Prostate gland (tissue), 2 donors: ENCODE results near the gene ACY1.

Experiments used
- CTCF ChIP-seq, 4 experiments: fragments of 200-600 bp in 2 of 4; fragments of 450-650 bp in 2 of 4; sonication (generic) in 2 of 4; IDR thresholded peaks; 1 replicate in 3 of 4; 2 replicates in 1 of 4; pipeline ENCODE4 v1.5.1; 2016 to 2019; ENCODE audit warnings: antibody characterized with exemption in 4 of 4, mild to moderate bottlenecking in 2 of 4, moderate library complexity in 2 of 4
- POLR2A ChIP-seq: fragments of 450-650 bp; IDR thresholded peaks from one replicate; pipeline ENCODE4 v1.6.1; 2016; ENCODE audit warnings: antibody characterized with exemption, mild to moderate bottlenecking
- POLR2AphosphoS5 ChIP-seq: sonication (generic); formaldehyde crosslinking; IDR thresholded peaks from one replicate; pipeline ENCODE4 v1.6.1; 2017; ENCODE audit warnings: antibody characterized with exemption

- TF ChIP-seq CTCF (IDR thresholded peaks at IDR 0.05) (no peak), POLR2AphosphoS5 (no peak), POLR2A (no peak)
Observed at GRCh38 chr3:52023101-52023770, 39.9 kb downstream of the ACY1 start.
